Nephron (organoid): Measurements from ENCODE around the gene RASA3.
"Not testable (repeated sequence)": the region's sequence is repeated elsewhere in the genome, so short reads cannot be mapped to it uniquely, and the experiment has no call there.

Experiments used
- H3K27ac Mint-ChIP-seq, 3 experiments: 2 replicates each; pipeline ENCODE4 v1.8.0; 2020; ENCODE audit warnings: mixed read lengths in 3 of 3, mild to moderate bottlenecking in 2 of 3, moderate library complexity in 1 of 3
- H3K27me3 Mint-ChIP-seq: 2 replicates; pipeline ENCODE4 v1.8.0; 2021; ENCODE audit warnings: low read depth, mild to moderate bottlenecking, moderate library complexity, mixed read lengths
- H3K36me3 Mint-ChIP-seq: 2 replicates; pipeline ENCODE4 v1.8.0; 2020; ENCODE audit warnings: low read depth, mixed read lengths
- H3K4me1 Mint-ChIP-seq: 2 replicates; pipeline ENCODE4 v1.8.0; 2020; ENCODE audit warnings: mixed read lengths
- H3K4me3 Mint-ChIP-seq, 3 experiments: 2 replicates each; pipeline ENCODE4 v1.8.0; 2020; ENCODE audit warnings: mild to moderate bottlenecking in 3 of 3, mixed read lengths in 3 of 3, moderate library complexity in 2 of 3
- H3K9me3 Mint-ChIP-seq: 2 replicates; pipeline ENCODE4 v1.8.0; 2020; ENCODE audit warnings: mixed read lengths
- TF ChIP-seq, protein P1 (sequence below), 3 experiments: fragments of 200-600 bp; sonication (generic); IDR thresholded peaks; one replicate each; pipeline ENCODE4 v1.5.0; 2021; ENCODE audit warnings: antibody characterized with exemption in 3 of 3; ENCODE audit not compliant: unreplicated experiment in 3 of 3

RASA3 gene

DNA sequence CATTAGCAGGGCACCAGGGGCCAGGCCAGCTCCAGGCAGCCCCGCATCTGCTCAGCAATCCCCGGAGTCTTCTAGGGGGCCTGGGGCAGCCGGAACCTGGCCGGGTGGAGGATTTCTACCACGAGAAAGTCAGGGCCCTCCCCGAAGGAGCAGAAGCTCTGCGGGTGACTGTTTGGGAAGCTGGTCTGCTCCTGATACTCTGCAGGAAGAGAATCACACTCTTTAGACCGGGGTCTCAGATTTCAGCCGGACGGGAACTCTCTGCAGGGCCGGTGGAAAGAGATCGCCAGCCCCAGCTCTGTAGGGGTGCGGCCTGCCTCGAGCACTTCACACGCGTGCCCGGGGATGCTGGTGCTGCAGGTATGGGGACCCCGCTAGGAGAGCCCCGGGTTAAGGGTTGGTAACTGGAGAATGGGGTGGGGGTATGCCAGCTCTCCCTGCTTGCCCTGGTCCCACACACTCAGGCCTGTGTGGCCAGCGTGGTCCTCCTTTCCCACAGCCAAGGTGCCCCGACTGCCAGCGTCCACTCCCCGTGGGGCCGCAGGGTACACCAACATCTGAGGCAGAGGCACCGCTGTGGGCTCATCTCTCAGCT is 20.1 kb downstream of the RASA3 start:
- H3K4me1 Mint-ChIP-seq = peaks cover 59% of the 10 kb centered on the region
- peaks cover 3% of the 10 kb centered on the region for H3K27me3 Mint-ChIP-seq
- no peaks in the 10 kb centered on the region for H3K36me3 Mint-ChIP-seq
- H3K9me3 Mint-ChIP-seq = no peaks in the 10 kb centered on the region
- H3K27ac Mint-ChIP-seq = peak overlapping the region; percentile 76 to 87 (median 83)
- TF ChIP-seq, protein P1, sequence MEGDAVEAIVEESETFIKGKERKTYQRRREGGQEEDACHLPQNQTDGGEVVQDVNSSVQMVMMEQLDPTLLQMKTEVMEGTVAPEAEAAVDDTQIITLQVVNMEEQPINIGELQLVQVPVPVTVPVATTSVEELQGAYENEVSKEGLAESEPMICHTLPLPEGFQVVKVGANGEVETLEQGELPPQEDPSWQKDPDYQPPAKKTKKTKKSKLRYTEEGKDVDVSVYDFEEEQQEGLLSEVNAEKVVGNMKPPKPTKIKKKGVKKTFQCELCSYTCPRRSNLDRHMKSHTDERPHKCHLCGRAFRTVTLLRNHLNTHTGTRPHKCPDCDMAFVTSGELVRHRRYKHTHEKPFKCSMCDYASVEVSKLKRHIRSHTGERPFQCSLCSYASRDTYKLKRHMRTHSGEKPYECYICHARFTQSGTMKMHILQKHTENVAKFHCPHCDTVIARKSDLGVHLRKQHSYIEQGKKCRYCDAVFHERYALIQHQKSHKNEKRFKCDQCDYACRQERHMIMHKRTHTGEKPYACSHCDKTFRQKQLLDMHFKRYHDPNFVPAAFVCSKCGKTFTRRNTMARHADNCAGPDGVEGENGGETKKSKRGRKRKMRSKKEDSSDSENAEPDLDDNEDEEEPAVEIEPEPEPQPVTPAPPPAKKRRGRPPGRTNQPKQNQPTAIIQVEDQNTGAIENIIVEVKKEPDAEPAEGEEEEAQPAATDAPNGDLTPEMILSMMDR (IDR thresholded peaks at IDR 0.05; ENCODE audit: unreplicated experiment in 3 of 3) = no peak
- H3K4me3 Mint-ChIP-seq = peak overlapping the region in 1 of 3 experiments; percentile 31

DNA sequence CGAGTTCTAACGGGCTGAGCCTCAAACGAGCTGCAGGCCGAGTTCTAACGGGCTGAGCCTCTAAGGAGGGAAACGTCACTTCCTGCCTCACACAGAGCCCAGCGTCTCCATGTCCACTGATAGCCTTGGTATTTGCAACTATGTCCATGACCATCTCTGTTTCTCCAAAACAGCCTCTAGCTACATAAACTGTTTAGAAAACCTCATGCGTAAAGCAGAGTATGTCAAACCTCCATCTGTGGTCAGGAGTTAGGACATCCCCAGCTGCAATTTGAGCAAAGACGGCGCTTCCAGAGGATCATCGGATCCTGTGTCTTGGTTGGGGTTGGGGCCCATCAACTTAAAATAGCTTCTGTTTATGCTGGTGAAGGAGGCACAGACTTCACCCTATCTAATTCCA is 20.8 kb downstream of the RASA3 start:
- Mint-ChIP-seq H3K4me3 (peak overlapping the region in 2 of 3 experiments; percentile 30 to 48), H3K36me3 (no peaks in the 10 kb centered on the region), H3K4me1 (peaks cover 59% of the 10 kb centered on the region), H3K9me3 (no peaks in the 10 kb centered on the region), H3K27me3 (peaks cover 3% of the 10 kb centered on the region), H3K27ac (peak overlapping the region; percentile 76 to 87 (median 83))
- TF ChIP-seq, protein P1 (IDR thresholded peaks at IDR 0.05; ENCODE audit: unreplicated experiment in 3 of 3) = no peak

DNA sequence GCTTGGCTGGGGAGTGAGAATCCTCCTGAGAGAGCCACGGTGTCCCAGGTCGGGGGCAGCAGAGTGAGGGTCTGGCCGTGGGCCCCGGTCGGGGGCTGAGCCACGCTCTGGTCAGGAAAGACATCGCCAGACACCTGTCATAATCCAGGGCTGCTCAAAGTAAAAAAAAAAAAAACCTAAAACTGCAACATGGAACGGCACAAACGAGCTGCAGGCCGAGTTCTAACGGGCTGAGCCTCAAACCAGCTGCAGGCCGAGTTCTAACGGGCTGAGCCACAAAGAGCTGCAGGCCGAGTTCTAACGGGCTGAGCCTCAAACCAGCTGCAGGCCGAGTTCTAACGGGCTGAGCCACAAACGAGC is 21.6 kb downstream of the RASA3 start:
- H3K27ac Mint-ChIP-seq, H3K36me3 Mint-ChIP-seq, H3K27me3 Mint-ChIP-seq, H3K4me3 Mint-ChIP-seq, H3K9me3 Mint-ChIP-seq: not testable (repeated sequence)
- H3K4me1 Mint-ChIP-seq = peaks cover 58% of the 10 kb centered on the region

GRCh38 chr13:114110091-114110829 is 22.2 kb downstream of the RASA3 start:
- Mint-ChIP-seq H3K27ac (no peak overlapping the region), H3K27me3 (peaks cover 3% of the 10 kb centered on the region), H3K4me3 (no peak overlapping the region), H3K36me3 (no peaks in the 10 kb centered on the region), H3K9me3 (no peaks in the 10 kb centered on the region), H3K4me1 (peaks cover 57% of the 10 kb centered on the region)
- TF ChIP-seq, protein P1 (IDR thresholded peaks at IDR 0.05; ENCODE audit: unreplicated experiment in 3 of 3) = peak in 1 of 3 experiments; percentile 19

GRCh38 chr13:114109641-114110041 is 22.8 kb downstream of the RASA3 start:
- Mint-ChIP-seq H3K36me3 (no peaks in the 10 kb centered on the region), H3K9me3 (no peaks in the 10 kb centered on the region), H3K27me3 (peaks cover 3% of the 10 kb centered on the region), H3K4me3 (no peak overlapping the region), H3K27ac (peak overlapping the region in 2 of 3 experiments; percentile 62 to 76), H3K4me1 (peaks cover 54% of the 10 kb centered on the region)
- TF ChIP-seq, protein P1 (IDR thresholded peaks at IDR 0.05; ENCODE audit: unreplicated experiment in 3 of 3) = no peak

- Mint-ChIP-seq H3K9me3 (no peaks in the 10 kb centered on the region), H3K4me1 (peaks cover 47% of the 10 kb centered on the region), H3K27ac (peak overlapping the region; percentile 62 to 79 (median 76)), H3K4me3 (no peak overlapping the region), H3K27me3 (peaks cover 3% of the 10 kb centered on the region), H3K36me3 (no peaks in the 10 kb centered on the region)
- TF ChIP-seq, protein P1 (IDR thresholded peaks at IDR 0.05; ENCODE audit: unreplicated experiment in 3 of 3) = no peak
Observed at GRCh38 chr13:114108894-114109293, 23.5 kb downstream of the RASA3 start.
